A172 (cell line): ENCODE data around the gene CSPG4. TPM values are rescaled to one million over a fixed set of nuclear protein-coding genes. Genes with fewer than 3 reads are reported as not detected.
A peak's percentile ranks its signal among the peaks of the same experiment; 100 is the strongest.
"Not testable (repeated sequence)": the region's sequence is repeated elsewhere in the genome, so short reads cannot be mapped to it uniquely, and the experiment has no call there.

Experiments used
- DNase-seq: peaks from one replicate; pipeline ENCODE4 v3.0.0-alpha.2; 2015; ENCODE audit warnings: low spot score
- total RNA-seq: library from RNA; depleted of rRNA; stranded (reverse); fragments of >200 nt; shearing (Covaris generic); gene quantifications from 2 replicates; pipeline ENCODE4 v1.2.3, GENCODE V29; 2014

Gene CSPG4
- total RNA-seq, 1 experiment from 2014 or later, result 171 TPM

DNA sequence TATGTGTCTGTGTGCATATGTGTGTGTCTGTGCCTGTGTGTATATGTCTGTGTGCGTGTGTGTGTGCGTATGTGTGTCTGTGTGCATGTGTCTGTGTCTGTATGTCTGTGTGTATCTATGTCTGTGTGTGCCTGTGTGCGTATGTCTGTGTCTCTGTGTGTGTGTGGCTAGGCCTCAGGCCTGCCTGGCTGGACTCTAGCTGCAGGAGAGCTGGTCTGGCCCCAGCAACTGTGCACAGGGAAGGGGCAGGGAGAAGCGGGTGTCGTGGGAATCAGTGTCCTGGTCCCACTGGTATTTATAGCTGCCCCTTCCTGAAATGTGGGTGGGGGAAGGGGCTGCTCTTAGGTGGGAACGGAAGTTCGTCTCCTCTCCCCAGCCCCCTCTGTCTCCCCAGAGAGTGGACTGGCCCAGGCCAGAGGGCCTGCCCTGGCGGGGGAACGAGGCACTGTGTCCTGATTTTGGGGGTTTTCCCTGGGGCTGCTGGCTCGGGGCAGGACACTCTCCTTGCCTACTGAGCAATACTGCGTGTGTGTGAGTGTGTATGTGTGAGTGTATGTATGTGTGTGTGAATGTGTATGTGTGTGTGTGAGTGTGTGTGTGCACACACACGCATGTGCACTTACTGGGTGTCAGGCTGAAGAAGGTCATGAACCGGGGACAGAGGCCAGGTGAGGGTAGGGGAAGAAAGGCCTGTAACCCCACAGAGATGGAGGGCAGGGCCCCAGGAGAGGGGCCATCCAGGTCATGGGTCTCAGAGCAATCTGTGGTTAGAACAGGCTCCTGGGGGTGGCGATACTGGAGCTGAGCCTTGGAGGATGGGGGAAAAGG is 6.6 kb downstream of the CSPG4 start:
- no peak for DNase-seq

DNA sequence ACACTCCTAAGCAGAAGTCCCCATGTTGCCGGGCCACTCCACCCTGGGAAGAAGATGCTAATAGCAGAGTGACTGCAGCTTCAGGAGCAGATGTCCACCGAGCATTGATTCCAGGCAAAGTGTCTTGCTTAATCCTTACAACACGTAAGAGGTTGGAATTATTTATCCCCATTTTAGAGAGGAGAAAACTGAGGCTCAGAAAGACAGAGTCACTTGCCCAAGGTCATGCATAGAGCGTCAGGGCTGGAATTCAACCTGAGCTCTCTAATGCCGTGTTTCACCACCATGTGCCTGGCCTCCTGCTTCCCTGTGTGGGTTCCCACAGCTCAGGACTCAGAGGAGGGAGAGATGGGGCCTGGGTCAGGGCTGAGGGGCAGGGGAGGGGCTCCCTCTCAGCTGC is 7.3 kb downstream of the CSPG4 start:
- not testable (repeated sequence) for DNase-seq

DNA sequence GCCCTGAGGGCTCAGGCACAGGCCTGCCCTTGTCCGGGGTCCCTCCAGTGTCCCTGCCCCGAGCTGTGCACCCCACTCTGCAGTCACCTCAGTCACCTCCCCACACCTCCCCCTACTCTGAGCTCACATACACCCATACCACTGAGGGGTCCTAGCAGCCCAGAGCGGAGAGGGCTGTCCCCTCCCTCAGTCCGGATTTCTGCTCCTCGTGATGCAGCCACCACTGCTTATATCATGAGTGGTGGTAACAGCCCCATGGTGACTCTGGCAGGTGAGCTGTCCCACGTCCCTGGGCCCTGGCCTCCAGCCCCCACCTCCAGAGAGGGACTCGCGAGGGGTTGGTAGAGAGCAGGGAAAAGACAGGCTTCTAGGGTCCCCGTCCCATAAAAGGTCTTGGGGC is 8.0 kb downstream of the CSPG4 start:
- no peak for DNase-seq

DNA sequence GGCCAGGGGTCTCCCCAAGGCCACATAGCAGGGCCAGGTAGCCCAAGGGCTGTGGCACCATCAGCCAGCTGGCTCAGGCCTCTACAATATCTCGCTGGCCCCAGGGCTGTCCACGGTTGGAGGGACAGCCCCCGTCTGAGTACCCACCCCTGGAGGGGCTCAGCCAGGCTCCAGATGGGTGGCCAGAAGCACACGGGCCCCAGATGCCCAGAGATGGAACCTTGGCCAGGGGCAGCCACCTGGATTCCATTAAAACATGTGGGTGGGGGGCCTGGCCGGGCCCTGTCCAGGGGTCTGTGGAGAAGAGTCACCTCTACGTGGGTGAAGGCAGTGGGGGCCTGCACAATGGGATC is 8.4 kb downstream of the CSPG4 start:
- no peak for DNase-seq

DNA sequence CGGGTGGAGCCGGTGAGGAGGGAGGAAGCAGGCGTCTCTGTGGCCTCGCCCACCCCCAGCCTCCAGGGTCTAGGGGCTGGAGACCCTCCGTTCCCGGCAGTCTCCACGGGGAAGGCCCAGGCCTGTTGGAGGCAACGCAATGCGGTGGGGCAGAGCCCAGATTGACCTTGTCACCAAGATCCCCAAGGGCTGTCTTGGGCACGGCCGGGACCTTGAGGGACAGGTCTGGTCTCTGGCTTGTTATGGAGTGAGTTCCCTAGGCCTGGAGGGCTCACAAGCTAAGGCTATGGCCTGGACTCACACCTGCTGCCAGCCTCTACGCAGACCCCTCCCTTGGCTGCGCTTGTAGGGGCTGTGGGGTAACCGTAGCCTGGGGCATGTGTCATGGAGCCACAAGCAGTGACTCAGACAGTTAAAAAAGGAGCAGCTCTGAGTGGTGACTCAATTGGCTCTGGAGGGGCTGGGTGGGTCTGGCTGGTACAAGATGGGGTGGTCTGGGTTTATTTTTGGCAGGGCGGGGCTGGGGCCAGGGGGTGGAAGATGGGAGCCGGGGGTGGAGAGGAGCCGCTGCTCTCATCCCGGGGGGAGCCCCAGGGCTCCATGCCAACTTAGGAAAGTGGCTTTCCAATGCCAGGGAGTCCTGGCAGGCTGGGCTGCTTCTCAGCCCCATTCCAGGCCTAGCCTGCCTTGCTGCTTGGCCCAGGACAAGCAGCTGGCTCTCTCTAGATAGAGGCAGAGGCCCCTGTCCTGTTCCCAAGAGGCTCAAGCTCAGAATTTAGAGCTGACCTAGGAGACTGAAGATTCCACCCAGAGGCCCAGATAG is 9.0 kb downstream of the CSPG4 start:
- DNase-seq, result not testable (repeated sequence)

DNA sequence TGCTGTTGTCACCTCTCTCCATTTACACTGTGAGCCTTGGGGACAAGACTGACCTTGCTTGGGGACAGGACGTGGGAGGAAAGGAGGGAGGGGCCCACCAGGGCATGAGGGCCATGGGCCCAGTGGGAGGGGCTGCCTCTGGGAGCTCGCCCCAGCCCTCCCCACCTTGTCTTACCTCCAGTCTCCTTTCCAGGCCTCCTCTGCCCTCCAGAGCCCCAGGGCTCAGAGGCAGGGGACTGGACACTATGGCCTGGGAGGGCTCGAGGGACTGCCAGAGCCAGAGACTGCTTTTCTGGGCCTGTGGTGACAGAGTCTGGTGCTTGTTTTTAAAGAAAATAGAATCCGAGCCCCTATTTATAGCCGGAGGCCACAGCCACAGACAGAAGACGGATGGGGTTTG is 10.2 kb downstream of the CSPG4 start:
- DNase-seq, result no peak

DNA sequence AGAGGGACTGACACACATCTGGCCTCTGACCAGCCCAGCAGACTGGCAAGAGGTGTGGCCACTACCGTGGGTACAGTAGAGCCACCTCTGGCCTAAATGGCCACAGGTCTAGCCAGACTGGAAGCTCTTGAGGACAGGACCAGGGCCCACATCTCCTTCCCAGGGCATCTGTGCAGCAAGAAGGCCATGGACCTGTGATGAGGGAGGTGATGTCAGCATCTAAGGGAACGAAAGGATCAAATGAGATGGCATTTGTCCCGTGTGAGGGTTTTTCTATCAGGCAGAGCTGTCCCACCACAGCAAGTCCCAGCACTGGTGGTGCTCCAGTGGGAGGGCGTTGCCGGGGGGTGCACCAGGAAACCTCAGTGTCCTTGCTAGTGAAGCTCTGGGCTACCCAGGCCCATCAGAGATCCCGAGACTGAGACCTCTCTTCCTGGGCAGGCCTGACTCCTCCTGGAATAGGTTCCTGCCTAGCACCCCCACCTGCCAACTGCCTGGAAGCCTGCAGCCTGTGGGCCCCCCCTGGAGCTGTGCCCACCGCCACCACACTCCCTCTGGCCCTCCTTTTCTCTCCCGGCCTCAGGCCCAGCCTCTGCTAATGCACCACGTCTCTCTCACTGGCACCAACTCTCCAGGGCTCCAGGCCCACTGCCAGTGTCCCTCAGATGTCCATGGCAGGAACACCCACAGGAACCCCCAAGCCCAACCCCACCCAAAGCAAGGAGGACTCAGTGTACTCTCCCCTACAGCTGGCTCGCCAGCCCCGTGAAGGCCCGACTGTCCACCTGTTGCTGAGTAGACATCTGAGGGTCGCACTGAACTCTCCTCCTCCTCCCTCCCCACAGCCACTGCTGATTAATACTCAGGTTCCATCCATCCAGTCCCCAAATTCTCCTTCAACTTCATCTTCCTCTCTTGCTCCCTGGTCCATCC is 11.3 kb downstream of the CSPG4 start:
- not testable (repeated sequence) for DNase-seq

DNA sequence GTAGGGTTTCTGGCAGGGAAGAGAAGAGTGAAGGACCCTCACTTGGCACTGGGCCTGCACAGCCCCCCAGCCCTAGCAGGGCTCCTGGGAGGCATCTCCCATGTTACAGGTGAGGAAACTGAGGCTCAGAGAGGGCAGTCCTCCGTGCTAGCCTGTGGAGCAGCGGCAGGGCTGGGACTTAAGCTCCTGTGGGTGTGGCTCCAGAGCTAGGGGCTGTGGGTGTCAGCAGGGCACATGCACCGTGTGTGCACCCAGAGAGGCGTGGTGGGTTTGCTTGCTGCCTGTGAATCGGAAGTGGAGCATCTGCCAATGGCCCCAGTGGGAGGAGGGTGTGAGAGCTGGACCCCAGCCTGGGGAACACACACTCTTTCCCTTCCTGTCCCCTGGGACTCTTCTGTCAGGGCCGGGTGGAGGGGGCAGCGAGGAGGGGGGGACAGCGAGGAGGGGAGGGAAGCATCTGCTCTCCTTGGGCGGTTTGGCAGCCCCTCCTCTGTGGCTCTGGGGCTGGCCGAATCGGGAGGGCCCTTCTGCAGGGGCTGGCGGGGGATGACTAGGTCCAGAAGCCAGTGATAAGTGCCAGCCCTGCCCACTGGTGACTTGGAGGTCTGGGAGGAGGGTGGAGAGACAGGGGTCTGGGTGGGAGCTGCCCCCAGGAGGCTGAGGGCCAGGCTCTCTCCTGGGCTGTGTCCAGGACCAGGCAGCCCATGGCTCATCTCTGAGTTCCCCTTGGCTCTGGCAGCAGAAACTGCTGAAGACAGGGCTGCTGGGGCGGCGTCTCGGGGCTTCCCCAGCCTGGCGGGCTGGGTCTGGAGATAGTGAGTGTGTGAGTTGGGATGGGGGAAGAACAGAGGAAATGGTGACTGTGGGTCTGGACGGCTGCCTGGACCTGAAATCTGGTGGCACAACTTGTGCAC is 12.4 kb downstream of the CSPG4 start:
- DNase-seq, result peak; percentile 90

DNA sequence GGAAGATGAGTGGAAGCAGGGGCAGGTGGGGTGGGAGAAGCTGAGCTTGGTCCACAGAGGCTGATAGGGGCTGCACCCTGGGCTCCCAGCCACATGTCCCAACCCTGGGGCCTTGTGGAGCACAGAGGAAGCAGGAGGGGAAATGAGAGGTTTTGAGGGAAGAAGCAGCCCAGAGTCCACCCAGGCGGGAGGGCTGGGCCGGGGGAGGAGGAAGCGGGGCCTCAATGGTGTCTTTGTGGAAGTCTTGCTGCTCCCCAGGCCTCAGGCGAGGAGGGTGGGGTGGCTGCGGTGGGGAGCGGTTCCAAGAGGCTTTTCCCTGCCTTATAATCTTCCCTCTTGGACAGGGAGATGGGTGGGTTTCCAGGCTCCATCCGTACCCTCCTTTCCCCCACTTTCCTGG is 13.1 kb downstream of the CSPG4 start:
- not testable (repeated sequence) for DNase-seq

DNA sequence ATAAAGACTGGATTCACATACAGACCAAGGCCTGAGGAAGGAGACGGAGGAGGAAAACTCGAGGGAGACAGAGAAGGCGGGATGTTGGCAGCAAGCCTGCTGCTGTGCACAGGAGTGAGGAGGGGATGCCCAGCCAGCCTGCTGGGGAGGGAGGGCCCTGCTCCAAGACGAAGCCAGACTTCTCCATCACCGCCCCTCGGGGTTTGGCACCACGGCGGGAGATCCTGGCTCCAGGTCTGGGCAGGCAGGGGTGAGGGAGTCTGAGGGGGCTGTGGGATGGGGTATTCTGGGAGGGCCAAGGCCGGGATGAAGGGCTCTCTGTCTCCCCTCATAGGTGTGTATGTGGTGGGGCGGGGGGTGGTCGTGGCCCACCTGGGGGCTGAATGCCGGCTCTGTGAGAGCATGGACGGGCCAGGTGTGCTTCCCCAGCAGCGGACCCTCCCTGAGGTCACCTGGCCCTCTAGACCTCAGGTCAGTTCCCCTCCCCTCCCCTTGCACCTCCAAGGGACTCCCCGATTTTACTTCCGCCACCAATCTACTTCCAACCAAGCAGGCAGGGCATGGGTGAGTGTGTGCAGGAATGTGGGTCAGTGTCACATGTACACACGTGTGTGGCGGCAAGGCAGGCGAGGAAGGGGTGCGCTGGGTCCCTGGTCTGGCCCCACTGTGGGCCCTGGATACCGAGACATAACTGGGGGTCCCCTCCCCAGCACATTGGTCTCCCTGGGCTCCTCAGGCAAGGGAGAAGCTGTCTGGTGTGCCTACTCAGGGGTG is 14.5 kb downstream of the CSPG4 start:
- not testable (repeated sequence) for DNase-seq

DNA sequence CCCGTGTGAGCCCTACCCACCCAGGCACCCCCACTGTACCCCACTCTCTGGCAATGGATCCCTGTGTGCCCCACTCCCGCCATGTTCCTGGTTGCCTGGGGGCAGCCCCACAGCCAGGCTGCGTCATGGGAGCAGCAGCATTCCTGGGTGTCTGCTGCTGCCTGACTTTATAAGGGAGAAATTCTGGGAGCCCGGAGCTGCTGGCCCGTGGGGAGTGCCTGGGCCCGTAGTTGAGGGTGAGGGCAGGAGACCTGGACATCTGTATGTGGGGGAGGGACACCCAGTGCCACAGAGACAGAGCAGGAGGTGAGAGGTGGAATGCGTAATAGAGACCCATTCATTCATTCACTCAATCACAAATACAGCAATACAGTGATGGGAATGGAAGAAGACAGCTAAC is 15.1 kb downstream of the CSPG4 start:
- DNase-seq, result no peak

DNA sequence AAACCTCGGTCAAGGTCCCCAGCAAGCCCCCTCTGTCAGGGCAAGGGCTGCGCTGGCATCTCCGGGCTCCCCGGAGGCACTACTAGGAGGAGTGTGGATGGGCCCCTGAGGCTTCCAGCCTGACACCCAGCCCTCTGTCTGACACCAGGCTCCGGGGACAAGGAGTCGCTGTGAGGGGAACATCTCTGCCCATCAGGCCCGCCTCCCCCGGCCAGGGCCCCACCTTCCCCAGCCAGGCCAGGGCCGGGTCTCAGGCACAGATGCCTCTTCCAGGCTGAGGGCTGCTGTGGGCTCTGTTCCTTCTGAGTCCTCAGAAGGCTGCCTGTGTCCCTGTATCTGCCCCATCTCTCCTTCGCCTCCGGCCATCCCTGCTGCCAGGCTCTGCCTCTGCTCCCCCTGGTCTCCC is 15.8 kb downstream of the CSPG4 start:
- DNase-seq, result no peak

DNA sequence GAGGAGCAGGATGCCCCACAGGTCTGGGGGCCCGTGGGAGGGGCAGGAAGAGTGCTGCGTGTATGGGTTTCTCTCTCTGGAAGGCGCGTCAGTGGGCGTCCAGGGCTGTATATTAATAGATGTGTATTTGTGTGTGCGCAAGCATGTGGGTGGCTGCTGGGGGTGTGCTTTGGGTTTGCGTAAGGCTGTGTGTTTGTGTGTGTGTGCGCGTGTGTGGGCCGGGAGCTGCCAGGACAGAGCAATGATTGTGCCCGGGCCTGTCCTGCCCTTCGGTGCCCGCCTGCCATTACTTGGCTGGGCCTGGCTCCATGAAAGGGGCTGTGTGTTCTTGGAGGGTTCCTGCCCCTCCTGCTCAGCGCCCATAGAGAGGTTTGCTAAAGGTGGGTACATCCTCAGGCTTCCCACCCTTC is 16.3 kb downstream of the CSPG4 start:
- no peak for DNase-seq

DNA sequence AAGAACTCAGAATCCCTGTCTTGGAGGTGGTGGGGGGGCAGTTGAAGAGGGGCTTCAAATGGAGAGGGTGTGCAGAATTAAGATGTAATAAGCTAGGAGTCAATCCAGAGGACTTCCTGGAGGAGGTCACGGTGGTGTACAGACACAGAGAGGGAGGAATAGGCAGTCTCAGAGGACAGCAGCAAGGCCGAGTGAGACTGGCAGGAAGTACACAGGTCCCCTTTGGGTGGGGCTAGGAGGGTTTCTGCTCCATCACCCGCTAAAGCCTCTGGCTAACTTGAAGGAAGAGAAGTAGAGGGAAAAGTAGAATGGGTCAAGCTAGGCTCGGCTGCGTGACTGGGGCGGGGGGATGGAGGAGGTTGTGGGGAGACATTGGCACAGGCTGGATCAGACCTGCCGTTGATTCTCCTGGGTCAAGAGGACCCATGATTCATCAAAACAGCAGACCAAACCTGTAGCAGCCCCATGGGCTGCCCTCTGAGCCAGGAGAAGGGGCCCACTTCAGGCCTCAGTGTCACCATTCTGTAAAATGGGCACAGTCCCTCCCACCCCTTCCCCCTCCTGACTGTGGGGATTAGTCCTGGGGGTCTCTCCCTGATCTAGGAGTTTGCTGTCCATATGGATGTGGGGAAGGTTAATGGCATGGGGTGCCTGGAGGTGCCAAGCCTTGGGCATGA is 16.9 kb downstream of the CSPG4 start:
- peak; percentile 57 for DNase-seq

DNA sequence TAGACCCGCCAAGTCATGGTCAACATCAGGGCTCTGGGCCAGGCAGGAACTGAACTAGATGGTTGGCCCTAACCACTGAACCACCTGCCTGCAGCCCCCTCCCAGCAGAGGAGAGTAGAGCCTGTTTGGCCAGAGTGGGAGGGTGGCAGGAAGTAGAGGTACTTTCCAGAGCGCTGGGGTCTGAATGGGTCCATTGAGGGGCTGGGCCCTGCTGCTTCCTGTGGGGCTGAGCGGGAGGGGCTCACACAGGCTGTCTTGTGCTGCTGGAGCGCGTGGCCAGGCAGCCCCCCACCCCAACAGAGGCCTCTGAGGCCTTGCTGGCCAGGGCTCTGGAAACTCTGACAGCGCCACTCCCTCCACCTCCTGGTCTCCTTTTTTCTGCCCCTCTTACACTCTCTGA is 17.4 kb downstream of the CSPG4 start:
- DNase-seq, result peak; percentile 38

DNA sequence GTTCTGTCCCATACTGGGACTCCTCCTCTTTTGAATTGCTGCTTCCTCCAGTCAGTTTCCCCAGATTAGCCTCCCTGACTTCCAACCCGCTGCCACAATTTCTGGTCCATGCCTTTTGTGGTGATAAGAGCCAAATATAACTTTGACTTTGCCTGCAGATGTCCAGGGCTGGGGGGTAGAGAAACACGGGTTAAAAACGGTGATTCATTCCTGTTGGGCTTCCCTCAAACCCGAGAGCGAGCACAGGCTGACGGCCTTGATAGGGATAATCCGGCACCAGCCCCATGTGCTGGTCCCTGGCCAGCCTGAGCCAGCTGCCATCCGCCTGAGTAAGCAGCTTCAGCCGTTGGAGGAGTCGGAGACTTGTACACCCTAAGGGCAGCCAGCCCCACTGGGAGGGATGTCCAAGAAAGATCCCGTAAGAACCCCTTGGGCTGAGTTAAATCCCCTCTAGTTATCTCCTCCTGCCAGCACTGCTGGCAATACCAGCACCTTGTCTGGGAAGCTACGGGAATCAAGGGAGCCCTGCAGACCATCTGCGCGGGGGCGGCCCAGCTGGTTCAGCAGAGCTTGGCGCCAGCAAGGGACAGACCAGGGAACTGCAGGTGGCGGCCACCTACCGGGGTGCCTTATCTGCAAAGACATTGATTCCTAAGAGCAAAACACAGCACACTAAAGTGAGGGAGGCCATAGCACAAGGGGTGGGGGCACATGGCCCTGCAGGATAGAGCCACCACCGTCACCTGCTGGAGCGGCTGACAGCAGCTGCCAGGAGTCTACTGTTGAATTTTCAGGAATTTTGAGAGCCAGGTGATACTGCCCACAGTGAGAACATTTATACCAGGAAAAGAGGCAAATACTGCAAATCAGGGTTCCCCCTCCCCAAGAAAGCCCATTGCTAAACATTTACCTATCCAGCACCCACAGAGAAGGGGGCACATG is 18.1 kb downstream of the CSPG4 start:
- peak; percentile 96 for DNase-seq

DNA sequence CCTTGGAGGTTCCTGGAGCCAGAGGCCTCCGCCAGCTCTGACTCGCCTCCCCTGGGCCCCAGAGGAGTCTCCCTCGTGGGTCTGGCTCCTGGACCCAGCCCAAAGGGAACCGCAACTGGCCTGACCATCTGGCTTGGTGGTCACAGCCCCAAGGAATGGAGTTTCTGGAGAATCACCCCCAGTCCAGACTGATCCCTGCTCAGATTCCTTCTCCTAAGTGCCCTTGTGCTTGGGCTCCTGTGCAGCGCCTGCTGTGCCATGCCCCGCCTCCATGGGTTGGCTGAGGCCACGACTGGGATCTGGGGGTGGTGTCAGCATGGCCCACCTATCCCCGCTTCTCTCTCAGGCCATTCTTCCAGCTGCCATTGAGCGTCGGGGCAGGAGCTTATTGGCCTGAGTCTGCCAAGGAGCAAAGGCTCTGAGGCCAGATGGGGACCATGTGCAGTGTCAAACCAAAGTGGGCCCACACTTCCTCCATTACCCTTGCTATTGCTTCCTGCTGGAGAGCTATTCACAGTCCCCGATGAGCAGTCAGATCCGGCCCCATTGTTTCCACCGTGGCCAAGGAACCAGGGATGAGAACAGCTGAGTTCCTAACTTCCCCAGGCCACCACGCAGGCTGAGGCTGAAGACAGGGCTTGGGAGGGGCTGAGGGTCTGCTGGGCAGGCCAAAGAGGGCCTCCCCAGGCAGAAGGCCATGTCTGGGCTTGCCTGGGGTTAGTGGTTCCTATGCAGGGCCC is 19.0 kb downstream of the CSPG4 start:
- DNase-seq, result peak; percentile 60

DNA sequence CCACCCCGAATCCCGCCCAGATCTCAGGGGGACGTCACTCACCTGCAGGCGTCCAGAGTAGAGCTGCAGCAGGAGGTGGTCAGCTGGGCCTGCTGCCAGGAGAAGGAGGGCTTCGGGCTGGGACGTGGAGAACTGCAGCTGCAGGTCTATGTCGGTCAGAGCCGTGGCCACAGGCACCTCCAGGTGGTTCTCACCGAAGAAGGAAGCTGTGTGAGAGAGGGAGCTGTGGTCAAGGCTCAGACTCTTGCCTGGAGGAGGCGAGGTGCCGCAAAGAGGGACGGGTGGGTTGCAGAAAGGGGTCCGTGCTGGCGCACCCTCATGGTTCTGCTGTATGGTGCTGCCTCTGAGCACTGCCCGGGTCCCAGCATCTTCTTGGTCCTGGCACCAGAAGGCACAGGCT is 19.6 kb downstream of the CSPG4 start:
- DNase-seq, result not testable (repeated sequence)
